Bone marrow (tissue), 2 donors: Measurements from ENCODE around the gene OR2B3.
"Not testable (repeated sequence)": the region's sequence is repeated elsewhere in the genome, so short reads cannot be mapped to it uniquely, and the experiment has no call there.

Experiments used
- DNase-seq, 2 donors: peaks; one replicate each; lab custom pipeline; 2025; lab: John Stamatoyannopoulos, UW

The OR2B3 gene, protein sequence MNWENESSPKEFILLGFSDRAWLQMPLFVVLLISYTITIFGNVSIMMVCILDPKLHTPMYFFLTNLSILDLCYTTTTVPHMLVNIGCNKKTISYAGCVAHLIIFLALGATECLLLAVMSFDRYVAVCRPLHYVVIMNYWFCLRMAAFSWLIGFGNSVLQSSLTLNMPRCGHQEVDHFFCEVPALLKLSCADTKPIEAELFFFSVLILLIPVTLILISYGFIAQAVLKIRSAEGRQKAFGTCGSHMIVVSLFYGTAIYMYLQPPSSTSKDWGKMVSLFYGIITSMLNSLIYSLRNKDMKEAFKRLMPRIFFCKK

GRCh38 chr6:29087213-29087612 is at the start of gene OR2B3:
Gene OR2B3, minus strand, starts transcription at chr6:29087313. Its CDS starts 65 bp downstream, at chr6:29087248.
- DNase-seq: no peak

- DNase-seq: no peak
Measured at GRCh38 chr6:29131691-29132090, 44.6 kb upstream of the OR2B3 start.

- DNase-seq: no peak
Measured at GRCh38 chr6:29130644-29131043, 43.5 kb upstream of the OR2B3 start.

- DNase-seq: no peak
Measured at GRCh38 chr6:29129326-29130012, 42.4 kb upstream of the OR2B3 start.

- not testable (repeated sequence) for DNase-seq
Measured at GRCh38 chr6:29114964-29115363, 27.9 kb upstream of the OR2B3 start.

DNA sequence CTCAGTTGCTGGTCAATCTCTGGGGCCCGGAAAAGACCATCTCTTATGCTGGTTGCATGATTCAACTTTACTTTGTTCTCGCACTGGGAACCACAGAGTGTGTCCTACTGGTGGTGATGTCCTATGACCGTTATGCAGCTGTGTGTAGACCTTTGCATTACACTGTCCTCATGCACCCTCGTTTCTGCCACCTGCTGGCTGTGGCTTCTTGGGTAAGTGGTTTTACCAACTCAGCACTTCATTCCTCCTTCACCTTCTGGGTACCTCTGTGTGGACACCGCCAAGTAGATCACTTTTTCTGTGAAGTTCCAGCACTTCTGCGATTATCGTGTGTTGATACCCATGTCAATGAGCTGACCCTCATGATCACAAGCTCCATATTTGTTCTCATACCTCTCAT is 25.0 kb upstream of the OR2B3 start:
- no peak for DNase-seq

- no peak for DNase-seq
Measured at GRCh38 chr6:29107758-29108157, 20.6 kb upstream of the OR2B3 start, which contains the start of gene OR2J3. Gene OR2J3, plus strand, starts transcription at chr6:29108058. Its CDS starts 3,833 bp downstream, at chr6:29111891.

DNA sequence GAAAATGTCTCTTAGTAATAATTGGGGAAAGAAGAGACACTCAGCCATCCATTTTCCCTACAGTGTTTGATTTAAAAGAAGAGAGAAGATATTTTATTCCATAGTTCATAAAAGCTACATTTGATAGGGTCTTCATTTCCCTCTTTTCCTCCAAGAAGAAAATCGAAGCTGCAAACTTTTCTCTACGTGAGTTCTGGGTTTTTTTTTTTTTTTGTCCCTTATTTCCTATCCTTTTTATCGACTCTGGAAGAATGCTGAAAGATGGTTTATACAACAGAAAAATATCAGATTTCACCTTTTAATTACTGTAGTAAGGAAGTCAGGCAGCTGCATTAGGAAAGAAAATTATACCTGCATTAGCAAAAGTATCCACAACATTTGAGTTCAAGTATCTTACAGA is 12.1 kb upstream of the OR2B3 start, which contains the start of gene OR2J1:
OR2J1 (plus strand) TSS at position 301 of the 400 bp plus-strand sequence. CDS start 1,453 bp downstream, outside the sequence.
- no peak for DNase-seq

GRCh38 chr6:29097803-29098202 is 10.7 kb upstream of the OR2B3 start:
- DNase-seq: no peak

- no peak for DNase-seq
Measured at GRCh38 chr6:29092957-29093356, 5.8 kb upstream of the OR2B3 start.

DNA sequence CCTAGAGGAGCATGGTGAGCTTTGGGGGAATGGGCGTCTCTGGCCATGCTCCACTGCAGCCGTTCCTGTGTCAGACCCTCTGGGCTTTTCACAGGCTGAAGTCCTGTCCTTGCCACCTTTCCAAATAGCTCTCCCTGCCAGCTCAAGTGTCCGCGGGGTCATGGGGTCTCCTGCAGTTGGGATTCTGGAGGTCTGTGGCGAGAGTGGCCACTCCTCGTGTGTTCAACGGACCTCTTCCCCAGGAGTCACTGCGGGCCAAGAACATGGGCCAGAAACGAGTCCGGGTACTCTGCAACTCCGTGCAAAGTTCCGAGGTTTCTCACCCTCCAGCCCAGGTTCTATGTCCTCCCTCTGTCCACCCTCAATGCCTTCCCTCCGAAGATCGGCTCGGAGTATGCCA is 4.7 kb downstream of the OR2B3 start:
- no peak for DNase-seq

GRCh38 chr6:29081312-29081711 is 5.8 kb downstream of the OR2B3 start:
- no peak for DNase-seq

DNA sequence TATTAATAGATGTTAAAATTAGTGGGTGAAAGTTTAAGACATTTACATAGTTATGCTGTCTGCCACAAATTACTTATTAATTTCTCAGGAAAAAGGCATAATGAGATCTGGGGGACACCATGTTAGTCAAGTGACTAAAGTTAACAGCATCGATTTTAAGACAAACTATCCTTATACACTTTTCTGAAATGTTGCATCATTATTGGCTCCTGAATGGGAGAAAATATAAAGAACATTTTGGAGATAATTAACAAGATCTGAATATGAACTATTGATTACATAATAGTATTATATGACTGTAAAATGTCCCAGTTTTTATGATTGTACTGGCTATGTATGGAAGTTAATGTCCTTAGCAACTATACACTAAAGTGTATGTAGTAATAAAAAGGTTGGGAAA is 7.9 kb downstream of the OR2B3 start:
- DNase-seq: no peak

DNA sequence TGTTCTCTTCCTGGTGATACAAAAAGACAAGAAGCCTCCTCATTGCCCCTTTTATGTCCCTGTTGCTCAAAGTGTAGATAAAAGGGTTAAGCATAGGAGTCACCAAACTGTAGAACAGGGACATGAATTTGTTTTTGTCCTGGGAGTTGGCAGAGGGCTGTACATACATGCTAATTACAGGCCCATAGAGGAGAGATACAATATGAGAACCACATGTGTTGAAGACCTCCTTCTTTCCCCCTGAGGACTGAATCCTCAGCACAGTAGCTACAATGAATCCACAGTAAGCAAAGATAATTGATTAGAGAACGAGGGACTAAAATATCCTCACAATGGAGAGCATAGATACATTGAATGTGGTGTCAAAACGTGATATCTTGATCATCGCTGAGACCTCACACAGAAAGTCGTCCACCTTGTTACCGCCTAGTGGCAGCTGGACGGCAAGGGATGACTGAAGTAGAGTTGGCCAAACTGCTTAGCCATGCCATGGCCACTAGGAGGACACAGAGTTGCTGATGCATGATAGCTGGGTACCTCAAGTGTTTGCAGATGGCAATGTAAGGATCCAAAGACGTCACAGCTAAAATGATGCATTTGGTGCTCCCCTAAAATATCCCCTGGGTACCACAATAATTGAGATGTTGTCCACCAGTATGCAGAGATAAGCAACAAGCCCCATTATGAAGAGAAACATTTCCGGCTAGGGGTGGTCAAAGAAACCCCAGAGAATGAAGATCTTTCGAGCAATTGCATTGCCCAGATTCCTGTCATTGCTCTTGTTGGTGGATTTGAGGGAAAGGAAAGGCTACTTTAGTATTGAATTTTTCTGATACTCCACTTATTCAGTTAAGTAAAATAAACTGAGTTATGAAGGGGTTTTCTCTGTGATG is 15.0 kb downstream of the OR2B3 start:
- no peak for DNase-seq

GRCh38 chr6:29051680-29052079 is 35.4 kb downstream of the OR2B3 start:
- no peak for DNase-seq

DNA sequence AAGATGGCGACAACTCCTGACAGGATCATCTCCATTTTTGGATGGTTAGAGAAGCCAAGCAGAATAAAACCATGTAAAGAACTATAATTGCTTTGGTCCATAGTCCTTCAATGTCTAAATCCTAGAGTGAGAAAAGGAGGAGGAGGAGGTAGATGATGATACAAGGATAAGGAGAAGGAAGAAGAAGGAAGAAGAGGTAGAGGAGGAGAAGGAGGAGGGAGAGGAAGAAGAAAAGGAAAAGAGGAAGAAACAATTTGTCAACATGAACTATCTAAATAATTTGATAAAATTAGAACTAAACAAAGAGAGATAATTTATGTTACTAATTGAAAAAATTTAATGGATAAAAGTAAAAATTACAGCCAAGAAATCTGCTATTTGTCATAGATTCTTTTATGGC is 42.0 kb downstream of the OR2B3 start, which contains the start of gene OR2W1:
OR2W1 (minus strand) TSS at position 101 of the 400 bp plus-strand sequence; CDS start at position 101, 0 bp downstream.
- DNase-seq: no peak
